ENCODE measurements around the gene MTMR12.

DNA sequence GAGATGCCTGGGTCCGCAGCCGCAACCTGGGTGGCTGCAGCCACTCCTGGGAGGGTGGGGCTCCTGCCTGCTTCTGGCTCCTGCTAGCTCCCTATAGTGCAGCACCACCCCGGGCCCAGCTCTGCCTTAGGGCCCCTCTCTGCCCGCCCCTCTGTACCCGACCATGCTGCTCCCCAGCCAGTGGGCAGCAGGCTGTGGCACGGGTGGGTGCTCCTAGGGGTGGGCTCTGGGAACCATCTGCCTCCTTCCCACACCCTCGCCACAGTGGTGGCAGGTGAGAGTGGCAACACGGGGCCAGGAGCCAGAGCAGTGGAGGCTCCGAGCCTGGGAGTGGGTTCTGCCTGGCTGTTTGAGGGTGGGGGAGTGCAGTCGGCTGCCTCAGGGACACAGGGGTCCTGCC is 7.8 kb upstream of the MTMR12 start:
- TF ChIP-seq EZH2 (IDR thresholded peaks at IDR 0.05; ENCODE audit: insufficient read depth, poor library complexity, severe bottlenecking) (no peak), EZH2phosphoT487 (IDR thresholded peaks at IDR 0.05; ENCODE audit: insufficient read depth, low read depth) (no peak)

Measured in GM23248 (cell line).